Globus pallidus (tissue), 1 donor: ENCODE measurements around the gene CNN2.

Source experiments
- DNase-seq: peaks from one replicate; pipeline ENCODE4 v3.0.0-alpha.2; 2015; ENCODE audit warnings: low spot score

CNN2 gene

GRCh38 chr19:1025960-1026782 is at the start of gene CNN2:
Gene CNN2 (plus strand): TSS chr19:1026608. CDS start chr19:1026662, 54 bp downstream.
- DNase-seq, result no peak

- DNase-seq, result no peak
These were observed 49.3 kb upstream of the CNN2 start for GRCh38 chr19:977058-977464.

DNA sequence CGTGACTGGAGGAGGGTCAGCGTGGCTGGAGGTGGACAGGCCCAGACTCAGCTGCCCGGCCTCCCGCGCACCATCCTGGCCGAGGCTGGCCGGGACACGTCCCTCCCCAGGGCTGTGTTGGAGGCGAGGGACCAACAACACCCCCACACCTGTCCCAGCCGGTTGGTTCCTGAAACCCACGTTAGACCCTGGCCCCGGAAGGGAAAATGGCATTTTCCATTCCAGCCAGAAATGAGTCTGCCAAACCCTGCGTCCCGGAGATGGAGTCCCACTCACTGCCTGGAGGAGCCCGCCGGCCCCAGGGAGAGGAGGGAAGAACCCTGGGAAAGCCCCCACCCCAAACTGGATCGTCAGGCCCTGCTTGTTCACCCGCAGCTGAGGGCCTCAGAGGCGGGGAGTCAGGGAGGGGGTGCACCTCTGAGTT is 47.1 kb upstream of the CNN2 start:
- no peak for DNase-seq

GRCh38 chr19:980133-980998 is 46.0 kb upstream of the CNN2 start:
- no peak for DNase-seq

GRCh38 chr19:982567-983170 is 43.7 kb upstream of the CNN2 start:
- DNase-seq, result peak; percentile 61

- DNase-seq, result peak; percentile 93
These were observed 42.0 kb upstream of the CNN2 start, which contains the start of gene WDR18 for GRCh38 chr19:984165-984967. Gene WDR18 (plus strand): TSS chr19:984345. CDS start chr19:984354, 9 bp downstream.

DNA sequence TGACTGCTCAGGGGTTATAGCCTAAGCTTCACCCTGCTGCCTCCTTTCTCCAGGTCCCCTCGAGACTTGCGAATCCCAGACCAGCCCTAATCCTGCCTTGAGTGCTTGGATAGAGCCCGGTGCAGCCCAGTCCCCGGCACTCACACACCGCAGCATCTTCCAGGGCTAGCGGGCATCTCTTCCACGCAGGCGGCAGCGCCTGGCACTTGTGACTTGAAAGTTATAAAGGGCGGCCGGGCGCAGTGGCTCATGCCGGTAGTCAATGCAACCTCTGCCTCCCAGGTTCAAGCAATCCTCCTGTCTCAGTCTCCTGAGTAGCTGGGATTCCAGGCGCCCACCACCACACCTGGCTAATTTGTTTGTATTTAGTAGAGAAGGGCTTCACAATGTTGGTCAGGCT is 40.3 kb upstream of the CNN2 start:
- no peak for DNase-seq

DNA sequence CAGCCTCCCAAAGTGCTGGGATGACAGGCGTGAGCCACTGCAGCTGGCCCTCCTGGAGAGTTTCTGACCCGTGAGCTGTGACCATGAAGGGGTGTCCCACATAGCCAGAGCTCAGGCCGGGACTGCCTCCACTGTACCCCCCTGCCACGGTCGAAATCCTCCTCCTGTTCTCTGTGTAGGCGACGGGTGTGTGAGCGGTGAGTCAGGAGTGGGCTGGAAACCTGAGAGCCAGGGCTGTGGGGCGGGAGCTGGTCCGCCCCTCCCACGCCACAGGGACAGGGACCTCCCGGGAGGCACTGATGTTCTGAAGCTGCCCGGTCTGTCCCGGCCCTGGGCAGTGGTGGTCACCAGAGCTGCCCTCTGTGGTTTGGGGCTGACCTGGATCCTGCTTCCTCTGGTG is 38.3 kb upstream of the CNN2 start:
- DNase-seq, result no peak

DNA sequence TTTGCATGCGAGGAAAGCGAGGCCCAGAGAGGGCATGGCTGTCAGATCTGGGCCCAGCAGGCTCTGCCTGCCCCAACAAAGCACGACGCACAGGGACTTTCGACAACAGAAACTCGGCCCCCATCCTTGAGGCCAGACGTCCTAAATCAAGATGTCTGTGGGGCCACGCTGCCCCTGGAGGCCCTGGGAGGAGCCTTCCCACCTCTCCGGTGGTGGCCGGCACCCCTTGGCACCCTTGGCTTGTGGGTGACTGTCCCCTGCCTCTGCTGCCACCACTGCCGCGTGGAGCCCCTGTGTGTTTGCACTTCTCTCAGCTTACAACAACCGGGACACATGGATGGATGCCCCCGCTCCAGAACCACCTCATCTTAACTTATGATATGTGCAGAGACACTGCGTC is 37.9 kb upstream of the CNN2 start:
- no peak for DNase-seq

DNA sequence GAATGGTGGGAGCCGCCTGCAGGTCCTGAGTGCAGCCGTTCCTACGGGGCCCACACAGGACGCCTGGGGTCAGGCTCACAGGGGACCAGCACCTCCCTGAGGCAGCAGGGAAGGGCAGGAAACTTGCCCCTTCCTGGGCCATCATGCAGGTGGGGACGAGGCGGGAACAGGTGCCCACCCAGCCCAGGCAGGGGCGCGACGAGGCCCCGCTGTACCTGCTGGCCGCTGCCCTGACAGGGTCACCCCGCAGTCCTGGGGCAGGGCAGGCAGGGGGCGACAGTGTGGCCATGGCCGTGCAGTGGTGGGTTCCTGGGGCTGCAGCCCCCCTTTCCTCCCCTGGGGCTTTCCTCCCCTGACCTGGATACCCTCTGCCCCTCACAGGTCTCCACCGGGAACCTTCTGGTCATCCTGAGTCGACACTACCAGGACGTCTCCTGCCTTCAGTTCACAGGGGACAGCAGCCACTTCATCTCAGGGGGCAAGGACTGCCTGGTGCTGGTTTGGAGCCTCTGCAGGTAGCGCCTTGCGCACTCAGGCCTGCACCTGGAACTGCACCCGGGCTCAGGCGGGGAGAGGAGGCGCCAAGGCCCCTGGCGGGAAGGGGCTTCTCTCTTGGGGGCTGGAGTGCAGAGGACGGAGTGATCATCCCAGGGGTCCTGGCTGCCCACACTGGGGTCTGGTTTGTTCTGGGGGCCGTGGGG is 36.9 kb upstream of the CNN2 start:
- no peak for DNase-seq

- DNase-seq, result no peak
These were observed 36.3 kb upstream of the CNN2 start for GRCh38 chr19:990119-990571.

GRCh38 chr19:990746-991145 is 35.7 kb upstream of the CNN2 start:
- no peak for DNase-seq

DNA sequence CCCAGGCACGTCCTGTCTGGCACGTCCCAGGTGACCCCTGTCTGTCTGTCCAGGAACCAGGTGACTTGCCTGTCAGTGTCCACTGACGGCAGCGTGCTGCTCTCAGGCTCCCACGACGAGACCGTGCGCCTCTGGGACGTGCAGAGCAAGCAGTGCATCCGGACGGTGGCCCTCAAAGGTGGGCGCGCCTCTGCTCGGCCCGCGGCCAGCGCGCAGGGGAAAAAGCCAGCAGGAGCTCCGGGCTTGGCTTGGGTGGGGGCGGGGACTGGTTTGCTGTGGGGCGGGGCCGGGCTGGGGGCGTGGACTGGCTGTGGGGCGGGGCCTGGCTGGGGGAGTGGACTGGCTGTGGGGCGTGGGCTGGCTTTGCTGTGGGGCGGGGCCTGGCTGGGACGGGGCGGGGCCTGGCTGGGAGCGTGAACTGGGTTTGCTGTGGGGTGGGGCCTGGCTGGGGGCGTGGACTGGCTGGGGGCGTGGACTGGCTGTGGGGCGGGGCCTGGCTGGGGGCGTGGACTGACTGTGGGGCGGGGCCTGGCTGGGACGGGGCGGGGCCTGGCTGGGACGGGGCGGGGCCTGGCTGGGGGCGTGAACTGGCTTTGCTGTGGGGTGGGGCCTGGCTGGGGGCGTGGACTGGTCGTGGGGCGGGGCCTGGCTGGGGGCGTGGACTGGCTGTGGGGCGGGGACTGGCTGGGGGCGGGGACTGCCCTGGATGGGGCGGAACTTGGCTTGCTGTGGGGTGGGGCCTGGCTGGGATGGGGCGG is 35.1 kb upstream of the CNN2 start:
- no peak for DNase-seq

DNA sequence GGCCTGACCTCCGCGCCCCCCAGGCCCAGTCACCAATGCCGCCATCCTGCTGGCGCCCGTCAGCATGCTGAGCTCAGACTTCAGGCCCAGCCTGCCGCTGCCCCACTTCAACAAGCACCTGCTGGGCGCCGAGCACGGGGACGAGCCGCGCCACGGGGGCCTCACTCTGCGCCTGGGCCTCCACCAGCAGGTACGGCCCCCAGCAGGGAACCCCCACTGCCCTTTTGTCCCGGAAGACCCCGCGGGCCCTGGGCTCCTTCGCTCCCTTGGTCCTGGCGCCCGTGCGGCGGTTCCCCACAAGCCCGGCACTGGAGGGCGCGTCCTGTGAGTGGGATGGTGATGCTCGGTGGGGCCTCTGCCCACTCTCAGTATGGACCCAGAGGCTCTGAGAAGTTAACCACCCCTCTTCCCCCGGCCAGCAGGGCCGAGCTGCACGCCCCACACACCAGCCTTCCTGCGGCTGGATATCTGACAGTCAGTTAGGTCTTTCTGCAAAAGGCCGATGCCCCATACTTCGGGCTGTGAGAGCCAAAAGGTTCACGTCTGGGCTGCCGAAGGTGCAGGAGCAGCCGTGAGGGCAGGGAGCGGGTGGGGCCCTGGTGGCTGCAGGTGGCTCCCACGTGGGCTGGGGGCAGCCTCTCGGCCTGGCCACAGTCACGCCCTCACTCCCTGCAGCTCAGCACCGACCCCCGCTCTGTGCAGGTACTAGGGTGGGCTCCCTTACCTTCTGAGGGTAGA is 34.3 kb upstream of the CNN2 start:
- DNase-seq, result no peak

DNA sequence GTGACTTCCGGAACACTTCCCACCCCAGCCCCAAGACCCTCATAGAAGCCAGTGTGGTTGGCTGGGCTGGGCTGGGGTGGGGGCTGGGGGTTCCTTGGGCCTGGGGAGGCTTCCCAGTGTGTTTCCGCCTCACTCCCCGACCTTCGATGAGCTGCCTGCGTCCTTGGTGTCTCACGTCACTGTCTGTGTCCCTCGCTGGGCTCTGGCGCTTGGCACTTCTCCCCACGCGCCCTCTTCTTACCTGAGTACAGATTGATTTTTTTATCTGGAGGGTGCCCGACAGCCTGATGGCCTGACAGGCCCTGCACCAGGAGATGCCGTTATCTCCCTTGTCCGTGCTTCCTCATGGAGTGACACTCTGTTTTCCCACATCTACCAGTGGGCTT is 33.7 kb upstream of the CNN2 start:
- no peak for DNase-seq

- DNase-seq, result no peak
These were observed 33.0 kb upstream of the CNN2 start for GRCh38 chr19:993361-993830.

DNA sequence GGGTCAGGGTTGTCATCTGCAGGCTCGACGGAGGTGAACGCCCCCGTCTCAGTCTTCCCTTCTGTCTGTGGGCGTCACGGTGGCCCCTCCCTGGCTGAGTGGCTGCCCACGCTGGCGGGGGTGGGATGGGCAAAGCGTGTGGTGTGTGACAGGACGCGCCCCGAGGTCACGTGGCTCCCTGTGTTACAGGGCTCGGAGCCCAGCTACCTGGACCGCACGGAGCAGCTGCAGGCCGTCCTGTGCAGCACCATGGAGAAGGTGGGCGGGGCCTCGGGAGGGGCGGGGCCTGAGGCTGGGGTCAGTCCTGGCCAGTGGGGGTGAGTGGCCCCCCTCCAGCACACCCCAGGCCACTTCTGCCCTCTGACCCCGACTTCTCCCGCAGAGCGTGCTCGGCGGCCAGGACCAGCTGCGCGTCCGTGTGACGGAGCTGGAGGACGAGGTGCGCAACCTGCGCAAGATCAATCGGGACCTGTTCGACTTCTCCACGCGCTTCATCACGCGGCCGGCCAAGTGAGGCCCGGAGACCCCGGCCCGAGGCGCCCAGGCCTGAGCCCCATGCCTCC is 32.5 kb upstream of the CNN2 start:
- no peak for DNase-seq

- no peak for DNase-seq
These were observed 31.9 kb upstream of the CNN2 start for GRCh38 chr19:994516-994915.
